Kidney tubule cell (primary cell): ENCODE data around the gene FBXO2.
"Not testable (repeated sequence)": the region's sequence is repeated elsewhere in the genome, so short reads cannot be mapped to it uniquely, and the experiment has no call there.

Experiments
- DNase-seq: peaks from one replicate; pipeline ENCODE4 v3.0.0-alpha.2; 2018; ENCODE audit warnings: low spot score

The FBXO2 gene

DNA sequence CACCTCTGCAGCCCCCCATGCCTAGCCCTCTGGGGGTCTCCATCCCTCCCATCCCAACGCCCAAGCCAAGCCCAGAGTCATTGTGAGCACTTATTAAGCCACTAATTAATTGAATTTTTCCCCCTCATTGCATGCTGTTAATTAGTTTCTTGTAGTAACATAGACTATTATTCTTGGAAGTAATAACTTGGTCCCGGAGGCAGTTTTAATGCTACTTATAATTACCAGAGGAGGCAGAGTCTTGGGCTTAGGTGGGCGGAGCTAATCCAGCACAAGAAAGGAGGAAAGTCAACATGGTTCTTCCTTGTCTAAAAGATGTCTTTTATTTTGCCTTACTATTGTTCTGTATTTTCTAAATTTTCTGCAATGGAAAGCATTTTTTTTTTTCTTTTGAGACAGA is 27.7 kb downstream of the FBXO2 start:
- no peak for DNase-seq

DNA sequence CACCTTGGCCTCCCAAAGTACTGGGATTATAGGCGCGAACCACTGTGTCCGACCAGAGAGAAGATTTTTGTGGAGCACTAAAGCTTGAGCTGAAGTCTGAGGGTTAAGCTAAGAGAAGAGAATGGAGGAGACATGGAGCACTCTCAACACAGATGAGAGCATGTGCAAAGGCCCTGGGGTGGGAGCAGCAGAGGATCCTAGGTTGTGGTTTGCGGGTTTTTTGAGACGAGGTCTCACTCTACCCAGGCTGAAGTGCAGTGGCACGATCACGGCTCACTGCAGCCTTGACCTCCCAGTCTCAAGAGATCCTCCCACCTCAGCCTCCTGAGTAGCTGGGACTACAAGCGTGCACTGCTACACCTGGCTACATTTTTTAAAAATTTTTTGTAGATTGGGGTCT is 30.5 kb downstream of the FBXO2 start:
- no peak for DNase-seq

DNA sequence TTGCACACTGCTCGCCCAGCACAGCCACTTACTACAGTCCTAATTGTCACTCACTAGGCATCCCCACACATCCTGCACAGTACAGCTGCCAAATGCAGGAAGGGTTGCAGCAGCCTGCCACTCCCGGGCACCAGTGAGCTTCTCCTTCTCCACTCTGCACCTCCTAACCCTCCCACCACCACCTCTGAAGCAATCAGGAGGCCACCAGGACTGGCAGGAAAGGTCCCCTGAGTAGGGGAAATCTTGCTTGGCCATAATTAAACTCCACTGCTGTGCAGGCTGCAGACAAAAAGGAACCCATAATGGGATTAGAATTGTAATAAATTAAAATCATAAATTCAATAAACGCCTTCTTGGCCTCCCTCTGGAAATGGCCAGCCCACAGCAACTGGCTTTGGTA is 31.8 kb downstream of the FBXO2 start:
- DNase-seq, result no peak

DNA sequence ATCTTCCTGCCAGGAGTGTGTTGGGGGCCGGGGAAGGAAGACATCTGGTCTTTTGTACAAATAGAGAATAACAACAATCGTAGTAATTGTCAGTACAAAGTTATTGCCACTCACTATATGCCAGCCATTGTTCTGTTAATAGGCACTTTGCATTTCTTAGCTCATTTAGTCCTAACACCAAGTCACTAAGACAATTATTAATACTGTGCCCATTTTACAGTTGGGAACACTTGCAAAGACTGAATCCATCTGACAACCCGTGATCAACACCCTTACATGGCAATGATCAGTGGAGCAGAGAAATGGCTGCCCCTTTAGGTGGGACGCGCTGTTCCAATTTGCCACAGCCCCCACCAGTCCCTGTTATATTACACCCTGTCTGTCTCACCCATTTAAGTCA is 33.3 kb downstream of the FBXO2 start:
- no peak for DNase-seq

DNA sequence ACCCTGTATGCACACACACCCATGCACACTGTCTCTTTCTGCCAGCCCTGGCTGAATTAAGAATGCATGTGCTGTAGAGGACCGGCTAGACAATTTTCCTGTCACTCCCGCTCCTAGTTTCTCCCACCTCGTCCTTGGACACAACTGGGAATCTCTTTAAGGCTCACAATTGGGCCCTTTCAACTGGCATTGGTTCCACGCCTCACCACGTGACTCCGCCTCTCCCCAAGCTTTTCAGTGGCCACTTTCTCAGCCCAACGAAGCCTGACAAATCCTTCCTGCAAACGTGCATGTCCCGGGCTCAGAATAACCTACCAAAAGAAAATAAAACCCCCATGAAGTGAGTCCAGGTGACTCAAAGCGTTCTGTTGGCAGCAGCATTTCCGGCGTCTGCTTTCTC is 33.8 kb downstream of the FBXO2 start:
- no peak for DNase-seq

DNA sequence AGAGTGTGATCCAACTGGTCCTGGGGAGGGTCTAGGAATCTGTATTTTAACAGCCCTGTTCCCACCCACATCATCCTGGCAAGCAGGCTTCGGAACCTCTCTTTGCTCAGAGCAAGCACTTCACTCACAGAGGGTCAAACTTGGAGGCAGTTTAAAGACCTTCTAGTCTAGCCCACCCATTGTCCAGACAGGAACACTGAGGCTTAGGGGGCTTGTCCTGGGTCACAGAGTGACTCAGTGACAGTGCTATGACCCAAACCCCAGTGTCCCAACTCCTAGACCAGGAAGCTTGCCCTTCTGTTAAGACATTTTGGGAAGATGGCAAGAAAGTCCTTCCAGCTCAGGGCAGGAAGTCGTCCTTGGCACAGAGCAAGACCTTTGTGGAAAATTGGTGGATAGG is 36.5 kb downstream of the FBXO2 start:
- DNase-seq, result no peak

DNA sequence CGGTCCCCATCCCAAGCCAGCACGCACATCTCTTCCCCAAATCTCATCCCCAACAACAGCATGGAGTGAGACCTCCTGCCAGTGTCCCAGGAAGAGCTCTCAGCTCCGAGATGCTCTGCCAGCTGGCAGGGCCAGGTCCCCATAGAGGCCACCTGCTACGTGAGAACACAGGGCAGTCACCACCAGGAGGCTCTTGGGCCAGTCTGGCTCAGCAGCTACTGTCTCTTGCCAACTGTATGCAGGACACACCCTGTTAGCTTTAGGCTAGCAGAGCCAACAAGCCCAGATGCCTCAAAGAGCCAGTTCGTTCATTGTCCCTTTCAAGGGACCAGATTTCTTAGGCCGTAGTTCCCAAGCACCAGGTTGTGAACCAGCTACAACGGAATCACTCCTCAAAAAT is 36.9 kb downstream of the FBXO2 start:
- no peak for DNase-seq

DNA sequence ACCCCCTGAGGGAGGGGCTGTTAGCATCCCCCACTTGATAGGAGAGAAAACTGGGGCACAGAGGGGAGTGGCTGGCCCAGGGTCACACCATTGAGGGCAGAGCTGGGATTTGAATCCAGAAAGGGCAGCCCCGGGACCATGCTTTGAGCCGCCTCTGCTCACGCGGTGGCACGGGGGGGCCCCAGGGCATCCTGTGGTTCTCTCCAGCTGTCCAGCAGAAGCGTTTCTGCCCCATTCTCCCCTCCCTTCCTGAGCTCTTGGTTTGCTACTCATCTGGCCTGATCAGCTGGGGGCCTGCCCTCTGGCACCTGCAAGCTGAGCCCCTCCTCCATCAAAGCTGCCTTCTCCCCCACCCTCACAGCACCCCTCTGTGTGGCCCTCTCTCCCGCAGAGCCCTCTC is 37.5 kb downstream of the FBXO2 start:
- DNase-seq, result no peak

DNA sequence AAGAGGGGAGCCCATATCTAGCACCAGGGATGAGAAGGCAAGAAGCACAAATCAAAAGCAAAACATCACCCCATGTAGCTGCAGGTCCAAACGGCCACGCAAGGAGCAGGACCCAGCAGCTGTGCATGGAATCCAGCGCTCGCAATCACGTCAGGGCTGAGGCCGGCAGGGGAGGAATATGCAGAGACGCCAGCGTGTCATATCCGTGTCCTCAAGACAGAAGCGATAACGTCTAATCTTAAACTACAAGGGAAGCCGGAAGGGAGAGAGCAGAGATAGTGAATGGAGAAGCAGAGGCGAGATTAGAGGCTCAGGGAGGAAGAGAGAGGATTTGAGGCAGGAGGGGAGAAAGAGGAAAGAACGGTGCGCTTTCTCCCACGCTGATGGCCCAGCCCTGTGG is 39.1 kb downstream of the FBXO2 start:
- no peak for DNase-seq

DNA sequence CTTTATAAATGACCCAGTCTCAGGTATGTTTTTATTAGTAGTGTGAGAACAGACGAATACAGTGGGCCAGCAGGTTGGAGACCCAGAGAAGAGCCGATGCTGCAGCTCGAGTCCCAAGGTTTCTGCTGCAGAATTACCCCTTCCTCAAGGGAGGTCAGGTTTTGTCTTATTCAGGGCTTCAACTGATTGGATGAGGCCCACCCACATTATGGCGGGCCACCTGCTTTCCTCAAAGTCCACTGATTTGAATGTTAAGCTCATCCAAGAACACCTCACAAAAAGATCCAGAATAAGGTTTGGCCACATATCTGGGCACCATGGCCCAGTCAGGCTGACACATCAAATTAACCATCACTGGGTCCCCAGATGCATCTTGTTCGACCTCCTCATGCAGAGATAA is 40.9 kb downstream of the FBXO2 start:
- no peak for DNase-seq

DNA sequence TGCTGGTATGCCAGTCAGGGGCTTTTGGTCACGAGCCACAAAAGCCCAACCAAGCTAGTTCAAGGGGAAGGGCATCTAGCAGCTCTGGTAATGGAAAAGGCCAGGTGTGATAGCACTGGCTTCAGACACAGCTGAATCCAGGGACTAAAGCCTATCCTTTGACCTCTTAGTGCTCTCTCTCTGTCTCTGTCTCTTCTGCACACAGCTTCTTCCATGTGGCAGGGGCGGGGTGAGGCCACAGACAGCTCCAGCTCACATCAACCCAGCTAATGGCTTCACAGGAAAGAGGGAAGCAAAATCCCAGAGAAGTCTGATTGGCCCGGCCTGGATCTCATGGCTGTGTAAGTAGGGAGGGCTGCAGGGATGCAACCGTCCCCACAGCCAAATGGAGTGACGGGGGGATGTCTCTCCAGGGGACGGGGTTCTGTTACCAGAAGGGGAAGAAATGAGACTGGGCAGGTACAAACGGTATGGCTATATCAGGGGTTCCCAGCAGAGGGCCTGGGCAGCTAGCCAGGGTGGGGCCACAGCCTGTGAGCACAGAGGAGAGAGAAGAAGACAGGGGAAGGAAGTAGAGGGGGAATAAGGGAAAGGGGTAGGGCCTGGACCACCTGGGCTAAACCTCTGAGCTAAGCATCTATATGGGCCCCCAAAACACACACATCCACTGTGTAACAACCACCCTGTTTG is 42.4 kb downstream of the FBXO2 start:
- no peak for DNase-seq

DNA sequence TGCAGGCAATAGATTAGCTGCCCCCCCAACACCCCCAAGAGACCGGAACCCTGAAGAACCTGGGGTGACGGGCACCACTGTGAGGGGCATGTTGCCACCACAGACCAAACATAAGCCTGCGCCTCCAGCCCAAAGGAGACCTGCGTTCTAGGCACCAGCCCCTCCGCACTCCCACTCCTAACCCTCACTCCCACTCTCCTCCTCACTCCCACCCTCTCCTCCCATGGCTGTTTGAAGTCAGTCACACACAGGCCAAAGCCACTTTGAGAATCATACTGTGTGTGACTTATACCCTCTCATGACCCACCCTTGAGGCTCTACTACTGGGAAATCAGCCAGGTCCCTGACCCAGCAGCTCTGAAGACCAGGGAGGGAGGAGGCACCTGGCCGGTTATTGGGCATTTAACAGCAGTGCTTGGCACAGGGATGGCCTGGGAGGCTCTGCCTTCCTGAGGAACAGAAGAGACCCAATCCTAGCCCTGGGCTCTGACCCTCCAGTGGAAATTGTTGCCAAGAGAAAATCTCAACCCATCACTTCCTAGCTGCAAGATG is 43.5 kb downstream of the FBXO2 start:
- DNase-seq, result no peak

DNA sequence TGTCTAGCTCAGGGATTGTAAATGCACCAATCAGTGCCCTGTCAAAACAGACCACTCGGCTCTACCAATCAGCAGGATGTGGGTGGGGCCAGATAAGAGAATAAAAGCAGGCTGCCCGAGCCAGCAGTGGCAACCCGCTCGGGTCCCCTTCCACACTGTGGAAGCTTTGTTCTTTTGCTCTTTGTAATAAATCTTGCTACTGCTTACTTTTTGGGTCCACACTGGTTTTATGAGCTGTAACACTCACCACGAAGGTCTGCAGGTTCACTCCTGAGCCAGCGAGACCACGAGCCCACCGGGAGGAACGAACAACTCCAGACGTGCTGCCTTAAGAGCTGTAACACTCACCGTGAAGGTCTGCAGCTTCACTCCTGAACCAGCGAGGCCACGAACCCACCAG is 44.9 kb downstream of the FBXO2 start:
- not testable (repeated sequence) for DNase-seq

DNA sequence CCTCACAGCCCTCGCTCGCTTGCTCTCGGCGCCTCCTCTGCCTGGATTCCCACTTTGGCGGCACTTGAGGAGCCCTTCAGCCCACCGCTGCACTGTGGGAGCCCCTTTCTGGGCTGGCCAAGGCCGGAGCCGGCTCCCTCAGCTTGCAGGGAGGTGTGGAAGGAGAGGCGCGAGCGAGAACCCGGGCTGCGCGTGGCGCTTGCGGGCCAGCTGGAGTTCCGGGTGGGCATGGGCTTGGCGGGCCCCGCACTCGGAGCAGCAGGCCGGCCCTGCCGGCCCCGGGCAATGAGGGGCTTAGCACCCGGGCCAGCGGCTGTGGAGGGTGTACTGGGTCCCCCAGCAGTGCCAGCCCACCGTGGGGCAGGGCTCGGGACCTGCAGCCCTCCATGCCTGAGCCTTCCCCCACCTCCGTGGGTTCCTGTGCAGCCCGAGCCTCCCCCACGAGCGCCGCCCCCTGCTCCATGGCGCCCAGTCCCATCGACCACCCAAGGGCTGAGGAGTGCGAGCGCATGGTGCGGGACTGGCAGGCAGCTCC is 45.6 kb downstream of the FBXO2 start:
- not testable (repeated sequence) for DNase-seq

DNA sequence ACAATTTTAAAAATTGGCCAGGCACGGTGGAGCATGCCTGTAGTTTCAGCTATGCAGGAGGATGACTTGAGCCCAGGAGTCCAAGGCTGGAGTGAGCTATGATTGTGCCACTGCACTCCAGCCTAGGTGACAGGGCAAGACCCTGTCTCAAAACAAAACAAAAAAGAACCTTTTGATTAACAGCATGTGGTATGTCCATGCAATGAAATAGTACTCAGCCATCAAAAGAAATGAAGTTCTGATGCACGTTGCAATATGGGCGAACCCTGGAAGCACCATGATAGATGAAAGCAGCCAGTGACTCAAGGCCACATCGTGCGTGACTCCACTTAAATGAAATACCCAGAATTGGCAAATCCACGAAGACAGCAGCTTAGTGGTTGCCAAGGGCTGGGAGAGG is 47.5 kb downstream of the FBXO2 start:
- no peak for DNase-seq

DNA sequence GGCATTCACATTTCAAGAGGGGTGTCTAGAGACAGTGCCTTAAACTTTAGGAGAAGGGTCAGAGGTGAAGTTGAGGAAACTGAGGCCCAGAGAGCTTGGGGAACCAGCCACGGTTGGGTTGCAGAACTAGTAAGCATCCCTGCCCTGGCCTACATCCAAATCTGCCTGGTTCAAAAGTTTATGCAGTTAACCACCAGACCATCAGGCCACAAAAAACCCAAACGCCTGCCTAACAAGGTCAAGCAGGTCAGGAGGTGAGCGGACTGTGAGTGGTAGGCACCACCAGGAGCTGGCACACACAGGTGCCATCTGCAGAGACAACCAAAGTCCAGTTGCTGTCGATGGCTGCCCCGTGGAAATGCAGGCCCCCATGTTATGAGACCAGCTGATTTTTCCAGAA is 51.2 kb downstream of the FBXO2 start:
- DNase-seq, result no peak

DNA sequence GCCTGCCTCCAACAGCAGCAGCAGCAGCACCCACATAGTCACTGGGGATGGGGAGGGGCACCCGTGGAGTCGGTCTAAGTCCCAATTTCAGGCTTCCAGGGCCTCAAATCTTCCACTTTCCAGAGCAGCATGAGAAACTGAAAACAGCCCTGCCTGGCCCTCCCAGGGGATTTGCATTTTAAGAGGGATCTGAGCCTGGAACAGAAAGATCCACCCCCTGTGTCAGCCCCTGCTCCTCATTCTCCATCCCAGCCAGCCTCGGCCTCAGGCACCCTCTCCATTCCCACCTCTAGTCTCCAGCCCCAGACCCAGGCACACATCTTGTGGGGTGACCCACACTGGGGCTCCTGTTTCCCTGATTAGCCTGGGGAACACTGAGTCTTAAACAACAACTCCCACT is 51.8 kb downstream of the FBXO2 start:
- DNase-seq, result no peak

DNA sequence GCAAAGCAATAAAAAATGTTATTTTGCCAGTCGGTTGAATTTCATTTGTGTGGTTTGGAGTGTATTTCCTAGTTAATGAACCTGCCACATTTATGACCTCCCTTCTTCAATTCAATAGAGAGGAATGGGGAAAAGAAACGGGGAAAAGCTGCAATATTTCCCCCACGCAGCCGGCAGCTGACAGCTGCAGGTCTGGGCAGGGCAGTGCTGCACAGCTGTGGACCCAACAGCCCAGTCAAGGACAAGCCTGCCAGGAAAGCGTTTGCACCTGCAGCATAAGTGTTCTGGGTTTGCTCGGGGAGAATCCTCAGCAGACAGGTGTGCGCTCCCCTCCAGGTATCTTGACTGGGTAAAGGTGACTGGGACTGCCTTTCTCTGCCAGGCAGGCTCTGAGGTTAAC is 53.4 kb downstream of the FBXO2 start:
- no peak for DNase-seq

DNA sequence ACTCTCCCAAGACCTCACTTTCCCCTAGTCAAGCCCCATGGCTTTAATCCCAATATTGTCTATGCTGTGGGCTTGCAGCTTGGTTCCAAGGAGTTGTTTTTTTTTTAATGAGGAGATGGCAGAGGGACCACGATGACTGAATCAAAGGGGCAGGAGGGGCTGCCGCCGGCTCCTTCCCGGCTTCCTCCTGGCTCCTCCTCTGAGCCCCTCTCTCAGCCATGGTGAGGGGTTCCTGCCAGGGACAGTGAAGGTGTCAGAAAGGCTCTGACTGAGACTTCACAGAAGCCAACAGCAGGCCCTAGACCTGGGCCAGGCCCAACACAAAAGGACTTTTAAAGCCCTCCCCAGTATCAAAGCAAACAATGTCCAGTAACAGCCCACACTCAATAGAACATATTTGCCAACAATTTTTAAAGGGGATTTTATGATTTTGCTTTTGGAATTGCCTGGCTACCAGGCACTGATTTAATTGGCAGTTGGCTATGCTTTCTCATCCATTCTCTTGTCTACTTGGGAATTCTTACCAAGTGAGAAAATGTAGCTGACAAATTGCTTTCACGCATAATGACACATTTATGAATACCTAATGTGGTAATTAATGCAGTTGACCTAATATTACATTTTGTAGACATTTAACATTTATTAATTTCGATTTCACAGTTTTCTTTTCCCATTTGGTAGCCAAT is 54.2 kb downstream of the FBXO2 start:
- DNase-seq, result no peak

DNA sequence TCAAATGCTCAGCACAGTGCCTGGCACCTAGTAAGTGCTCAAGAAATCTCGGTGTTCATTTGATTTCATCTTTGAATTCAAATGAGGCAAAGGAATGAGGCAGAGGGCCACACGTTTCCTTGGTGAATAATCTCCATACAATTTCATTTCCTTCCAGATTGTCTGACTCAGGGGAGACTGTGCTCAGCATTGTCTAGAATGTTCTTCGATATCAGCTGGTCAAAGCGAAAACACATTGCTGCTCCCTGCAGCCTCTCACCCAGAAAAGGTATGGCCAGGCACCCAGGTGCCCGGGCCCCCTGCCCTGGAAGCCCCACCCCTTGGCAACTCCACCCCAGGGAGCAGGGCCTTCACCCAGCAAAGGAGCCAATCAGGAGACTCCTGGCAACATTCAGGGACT is 55.8 kb downstream of the FBXO2 start:
- peak; percentile 11 for DNase-seq
